Bronchial epithelial cell (primary cell): Measurements from ENCODE around the gene NHS. TPM values are rescaled to one million over a fixed set of nuclear protein-coding genes. Genes with fewer than 3 reads are reported as not detected.

Source experiments
- DNase-seq: peaks from one replicate; pipeline ENCODE4 v3.0.0-alpha.2; 2010; ENCODE audit warnings: low read depth
- FAIRE-seq: peaks from 2 replicates; lab custom pipeline; 2011; peaks lifted over from hg19 to GRCh38; lab: Jason Lieb, UNC
- H3K27me3 ChIP-seq: 2 replicates; pipeline ENCODE4 v1.5.1; 2011; ENCODE audit warnings: low read length; ENCODE audit not compliant: control insufficient read depth, insufficient read depth
- H3K36me3 ChIP-seq: 2 replicates; pipeline ENCODE4 v1.5.1; 2011; ENCODE audit warnings: low read length; ENCODE audit not compliant: control insufficient read depth, insufficient read depth
- H3K4me3 ChIP-seq: 2 replicates; pipeline ENCODE4 v1.5.1; 2011; ENCODE audit warnings: mild to moderate bottlenecking, low read depth, low read length, control low read depth
- total RNA-seq: library from RNA; depleted of rRNA; stranded (reverse); fragments of >200 nt; gene quantifications from 2 replicates; pipeline ENCODE4 v1.2.1, GENCODE V29; 2014
- TF ChIP-seq, protein P1 (sequence below): IDR thresholded peaks from 2 replicates; pipeline ENCODE4 v1.5.1; 2011; ENCODE audit warnings: mild to moderate bottlenecking, moderate library complexity, low read length, control low read depth, inconsistent platforms; ENCODE audit not compliant: insufficient read depth, severe bottlenecking

NHS gene
- total RNA-seq, 1 donor from 2014 or later = 0.79 TPM

DNA sequence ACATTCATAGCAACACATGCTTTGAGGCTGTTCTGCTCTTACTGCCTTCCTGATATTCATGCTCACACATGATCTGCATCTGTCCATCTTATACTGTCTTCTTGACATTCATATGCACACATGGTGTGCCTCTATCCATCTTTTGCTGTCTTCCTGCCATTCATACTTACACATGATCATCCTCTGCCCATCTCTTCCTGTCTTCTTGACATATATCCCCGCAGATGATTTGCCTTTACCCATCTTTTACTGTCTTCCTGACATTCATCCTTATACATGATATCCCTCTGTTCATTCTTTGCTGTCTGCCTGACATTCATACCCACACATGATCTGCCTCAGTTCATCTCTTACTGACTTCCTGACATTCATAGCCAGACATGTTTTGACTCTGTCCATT, 399.1 kb downstream of the NHS start:
- FAIRE-seq = no peak
- TF ChIP-seq, protein P1, sequence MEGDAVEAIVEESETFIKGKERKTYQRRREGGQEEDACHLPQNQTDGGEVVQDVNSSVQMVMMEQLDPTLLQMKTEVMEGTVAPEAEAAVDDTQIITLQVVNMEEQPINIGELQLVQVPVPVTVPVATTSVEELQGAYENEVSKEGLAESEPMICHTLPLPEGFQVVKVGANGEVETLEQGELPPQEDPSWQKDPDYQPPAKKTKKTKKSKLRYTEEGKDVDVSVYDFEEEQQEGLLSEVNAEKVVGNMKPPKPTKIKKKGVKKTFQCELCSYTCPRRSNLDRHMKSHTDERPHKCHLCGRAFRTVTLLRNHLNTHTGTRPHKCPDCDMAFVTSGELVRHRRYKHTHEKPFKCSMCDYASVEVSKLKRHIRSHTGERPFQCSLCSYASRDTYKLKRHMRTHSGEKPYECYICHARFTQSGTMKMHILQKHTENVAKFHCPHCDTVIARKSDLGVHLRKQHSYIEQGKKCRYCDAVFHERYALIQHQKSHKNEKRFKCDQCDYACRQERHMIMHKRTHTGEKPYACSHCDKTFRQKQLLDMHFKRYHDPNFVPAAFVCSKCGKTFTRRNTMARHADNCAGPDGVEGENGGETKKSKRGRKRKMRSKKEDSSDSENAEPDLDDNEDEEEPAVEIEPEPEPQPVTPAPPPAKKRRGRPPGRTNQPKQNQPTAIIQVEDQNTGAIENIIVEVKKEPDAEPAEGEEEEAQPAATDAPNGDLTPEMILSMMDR = no peak
- no peak overlapping the region for H3K4me3 ChIP-seq
- no peaks in the 10 kb centered on the region for H3K27me3 ChIP-seq
- no peaks in the 10 kb centered on the region for H3K36me3 ChIP-seq
- DNase-seq = no peak

DNA sequence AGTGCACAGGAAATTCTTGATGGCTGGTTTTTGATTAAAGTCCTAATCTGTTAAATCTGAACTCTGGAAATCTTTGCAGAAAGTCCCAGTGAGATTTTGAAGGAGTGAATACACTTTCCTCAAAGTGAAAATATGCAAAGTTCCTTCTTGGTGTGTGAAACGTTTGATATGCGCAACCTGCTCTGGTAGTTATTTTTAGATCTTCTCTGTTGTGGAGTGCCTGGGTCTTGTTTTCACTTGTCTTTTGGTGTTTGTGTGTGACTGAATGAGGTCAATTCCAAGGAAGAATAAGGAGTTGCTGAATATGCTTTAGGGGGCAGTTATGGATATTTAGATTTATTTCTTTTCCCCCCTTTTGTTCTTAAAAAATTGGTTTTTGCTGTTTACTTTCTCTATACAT, 404.0 kb downstream of the NHS start:
- Histone ChIP-seq H3K4me3 (no peak overlapping the region), H3K36me3 (no peaks in the 10 kb centered on the region), H3K27me3 (no peaks in the 10 kb centered on the region)
- no peak for FAIRE-seq
- TF ChIP-seq, protein P1 = no peak
- peak; percentile 29 for DNase-seq

DNA sequence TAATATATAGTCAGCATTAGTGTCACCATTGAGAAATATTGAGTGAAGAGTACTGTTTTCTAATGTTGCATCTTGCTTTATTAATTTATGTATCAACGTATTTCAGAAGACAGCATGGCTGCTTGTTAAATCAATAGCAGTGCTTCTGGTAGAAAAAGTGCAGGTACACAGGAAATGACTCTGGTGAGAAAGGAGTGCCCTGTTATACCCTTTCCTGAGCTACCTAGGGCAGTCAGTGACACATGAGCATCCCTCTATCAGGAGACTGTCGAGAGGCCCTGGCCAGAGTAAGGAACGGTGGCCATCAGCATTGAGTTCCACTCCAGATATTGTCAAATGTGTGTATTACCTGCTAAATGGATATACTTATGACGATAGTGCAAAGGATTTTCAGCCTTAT, 404.4 kb downstream of the NHS start:
- FAIRE-seq (peak; percentile 23), DNase-seq (peak; percentile 5)
- TF ChIP-seq, protein P1 = no peak
- Histone ChIP-seq H3K4me3 (no peak overlapping the region), H3K36me3 (no peaks in the 10 kb centered on the region), H3K27me3 (no peaks in the 10 kb centered on the region)
